BJ (cell line): ENCODE measurements around the gene EHF. TPM values are rescaled to one million over a fixed set of nuclear protein-coding genes. Genes with fewer than 3 reads are reported as not detected.

ENCODE experiments used
- CTCF ChIA-PET: fragments of 350-600 bp; formaldehyde crosslinking; extraction: SDS; loops from one replicate; lab custom pipeline; 2021; ENCODE audit warnings: antibody characterized with exemption, inconsistent platforms; lab: Yijun Ruan, JAX
- POLR2A ChIA-PET: fragments of 300-600 bp; sonication (Branson Sonifier 250); formaldehyde crosslinking; extraction: SDS; loops from one replicate; lab custom pipeline; 2021; ENCODE audit warnings: antibody characterized with exemption; lab: Charles Lee
- DNase-seq: peaks from one replicate; pipeline ENCODE4 v3.0.0-alpha.2; 2011; ENCODE audit warnings: low read depth
- H3K27me3 ChIP-seq: 2 replicates; pipeline ENCODE4 v1.6.0; 2011; ENCODE audit warnings: low read length; ENCODE audit not compliant: control insufficient read depth, insufficient read depth
- H3K36me3 ChIP-seq: 2 replicates; pipeline ENCODE4 v1.5.1; 2011; ENCODE audit warnings: low read length; ENCODE audit not compliant: control insufficient read depth, insufficient read depth
- H3K4me3 ChIP-seq: 2 replicates; pipeline ENCODE4 v1.5.1; 2011; ENCODE audit warnings: low read depth, mild to moderate bottlenecking, control low read depth, low read length
- polyA plus RNA-seq: library from polyadenylated mRNA; depleted of rRNA; stranded (reverse); fragments of >200 nt; gene quantifications from 2 replicates; pipeline ENCODE4 v1.2.3, GENCODE V29; 2011
- TF ChIP-seq, protein P1 (sequence below): IDR thresholded peaks from 2 replicates; pipeline ENCODE4 v1.5.1; 2011; ENCODE audit warnings: low read depth, mild to moderate bottlenecking, control low read depth, inconsistent platforms, low read length, moderate library complexity; ENCODE audit not compliant: insufficient read depth

EHF gene
- polyA plus RNA-seq, 1 experiment, result not detected

DNA sequence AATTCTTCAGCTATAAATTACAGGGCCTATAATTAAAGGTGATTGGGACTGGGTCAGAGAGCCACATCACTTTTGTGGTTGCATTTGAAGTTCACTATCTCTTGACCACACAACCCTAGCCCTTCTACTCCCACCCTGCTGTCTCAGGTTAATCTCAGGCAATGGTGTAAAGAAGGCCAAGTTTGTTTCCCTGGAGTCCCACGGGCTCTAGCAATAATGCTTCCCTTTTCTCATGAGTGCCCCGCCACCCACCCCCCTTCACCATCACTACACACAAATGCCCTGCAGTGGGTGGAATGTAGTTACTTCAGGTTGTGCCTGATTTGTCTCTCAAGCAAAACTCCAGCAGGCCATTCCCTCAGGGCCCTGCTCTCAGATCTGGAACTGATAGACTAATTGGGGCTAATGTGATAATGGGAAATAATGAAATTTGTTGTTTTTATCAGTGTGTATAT is 1.8 kb upstream of the EHF start:
- ChIA-PET POLR2A (no interaction called here), CTCF (no interaction called here)

DNA sequence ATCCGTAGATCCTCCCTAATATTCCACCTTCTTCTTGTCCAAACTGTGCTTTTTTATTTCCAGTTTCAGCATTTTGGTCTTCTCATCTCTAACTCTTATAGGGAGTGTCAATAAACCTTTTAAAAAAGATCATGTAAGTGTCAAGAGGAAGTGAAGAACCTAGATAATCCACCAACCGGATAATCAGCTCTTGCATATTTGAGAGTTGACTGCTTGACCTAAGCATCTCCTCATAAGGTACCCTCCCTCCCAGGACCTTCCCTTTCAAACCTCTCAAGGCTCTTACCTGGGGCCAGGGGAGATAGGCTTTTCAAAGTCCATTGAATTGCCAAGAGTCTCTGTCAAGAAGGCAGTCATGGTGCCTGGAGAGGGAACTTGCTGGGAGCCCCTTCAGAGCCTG is 691 bp upstream of the EHF start:
- ChIA-PET POLR2A (no interaction called here), CTCF (interaction anchor here (0.6 kb wide), 1 partner anchor 1161 kb away, joined by 3 read pairs; no protein-coding TSS in a partner anchor)
- TF ChIP-seq, protein P1, sequence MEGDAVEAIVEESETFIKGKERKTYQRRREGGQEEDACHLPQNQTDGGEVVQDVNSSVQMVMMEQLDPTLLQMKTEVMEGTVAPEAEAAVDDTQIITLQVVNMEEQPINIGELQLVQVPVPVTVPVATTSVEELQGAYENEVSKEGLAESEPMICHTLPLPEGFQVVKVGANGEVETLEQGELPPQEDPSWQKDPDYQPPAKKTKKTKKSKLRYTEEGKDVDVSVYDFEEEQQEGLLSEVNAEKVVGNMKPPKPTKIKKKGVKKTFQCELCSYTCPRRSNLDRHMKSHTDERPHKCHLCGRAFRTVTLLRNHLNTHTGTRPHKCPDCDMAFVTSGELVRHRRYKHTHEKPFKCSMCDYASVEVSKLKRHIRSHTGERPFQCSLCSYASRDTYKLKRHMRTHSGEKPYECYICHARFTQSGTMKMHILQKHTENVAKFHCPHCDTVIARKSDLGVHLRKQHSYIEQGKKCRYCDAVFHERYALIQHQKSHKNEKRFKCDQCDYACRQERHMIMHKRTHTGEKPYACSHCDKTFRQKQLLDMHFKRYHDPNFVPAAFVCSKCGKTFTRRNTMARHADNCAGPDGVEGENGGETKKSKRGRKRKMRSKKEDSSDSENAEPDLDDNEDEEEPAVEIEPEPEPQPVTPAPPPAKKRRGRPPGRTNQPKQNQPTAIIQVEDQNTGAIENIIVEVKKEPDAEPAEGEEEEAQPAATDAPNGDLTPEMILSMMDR, result no peak
- Histone ChIP-seq H3K4me3 (no peak overlapping the region), H3K27me3 (no peaks in the 10 kb centered on the region), H3K36me3 (no peaks in the 10 kb centered on the region)
- DNase-seq, result no peak

More for the DNA sequence above, 1.8 kb upstream of the EHF start:
- H3K4me3 ChIP-seq, result no peak overlapping the region
- no peak for DNase-seq
- H3K36me3 ChIP-seq, result no peaks in the 10 kb centered on the region
- no peaks in the 10 kb centered on the region for H3K27me3 ChIP-seq
- TF ChIP-seq, protein P1, result no peak

DNA sequence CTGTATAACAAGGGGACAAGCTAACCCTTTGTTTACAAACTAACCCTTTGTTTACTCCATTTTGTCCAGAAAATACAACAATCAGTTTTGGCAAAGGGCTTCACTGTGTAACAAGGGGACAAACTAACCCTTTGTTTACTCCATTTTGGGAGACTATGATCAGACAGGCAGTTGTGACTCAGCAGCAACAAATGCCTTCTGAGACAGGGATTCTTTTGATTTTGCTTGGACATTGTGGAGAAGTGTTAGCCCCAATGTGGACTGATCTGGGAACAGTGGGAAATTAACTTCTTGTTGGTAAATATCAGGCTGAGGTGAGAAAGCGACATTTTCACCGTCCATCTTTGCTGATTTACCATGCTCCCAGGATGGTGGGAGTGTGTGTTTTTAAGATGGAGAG is 983 bp downstream of the EHF start:
- Histone ChIP-seq H3K36me3 (no peaks in the 10 kb centered on the region), H3K27me3 (no peaks in the 10 kb centered on the region), H3K4me3 (no peak overlapping the region)
- DNase-seq, result no peak
- POLR2A ChIA-PET, result no interaction called here
- TF ChIP-seq, protein P1, result no peak
- CTCF ChIA-PET, result no interaction called here

DNA sequence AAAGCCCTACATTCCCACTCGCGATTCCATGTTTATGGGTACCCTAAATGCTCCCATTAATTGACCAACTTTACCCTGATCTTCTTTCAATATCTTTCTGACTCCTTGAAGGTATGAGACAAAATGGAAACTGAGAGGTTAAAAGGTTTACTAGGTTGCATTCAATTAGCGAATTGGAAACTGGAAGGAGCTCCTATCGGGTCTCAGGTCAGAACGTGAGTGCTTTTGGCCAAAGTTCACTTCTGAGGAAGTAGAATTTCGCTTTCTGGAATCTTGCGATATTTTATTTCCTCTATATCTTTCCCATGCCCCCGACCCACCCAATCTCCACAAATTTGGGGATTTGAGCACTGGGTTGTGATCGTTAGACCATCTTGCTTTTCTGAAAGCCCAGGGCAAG is 2.6 kb downstream of the EHF start:
- no peak overlapping the region for H3K4me3 ChIP-seq
- TF ChIP-seq, protein P1, result no peak
- H3K27me3 ChIP-seq, result no peaks in the 10 kb centered on the region
- DNase-seq, result no peak
- POLR2A ChIA-PET, result no interaction called here
- H3K36me3 ChIP-seq, result no peaks in the 10 kb centered on the region
- CTCF ChIA-PET, result no interaction called here

DNA sequence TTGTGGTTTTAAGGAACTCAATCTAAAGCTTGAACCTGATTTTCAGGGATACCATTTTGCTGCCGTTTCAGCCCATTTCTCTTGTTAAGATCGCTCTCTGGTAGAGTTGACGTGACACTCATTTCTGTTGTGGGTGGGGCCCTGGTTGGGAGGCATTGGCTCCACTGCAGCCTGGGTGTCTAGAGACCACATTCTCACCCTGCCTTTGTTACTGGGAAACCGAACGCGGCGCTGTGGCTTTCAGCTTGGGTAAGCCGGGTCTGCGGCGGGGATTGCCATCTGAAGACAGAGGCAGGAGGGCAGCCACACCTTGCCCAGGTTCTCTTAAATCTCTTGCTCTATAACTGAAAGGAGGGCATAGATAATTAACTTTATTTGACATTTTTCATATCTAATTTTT is 3.2 kb downstream of the EHF start:
- Histone ChIP-seq H3K36me3 (no peaks in the 10 kb centered on the region), H3K4me3 (no peak overlapping the region), H3K27me3 (no peaks in the 10 kb centered on the region)
- TF ChIP-seq, protein P1, result no peak
- ChIA-PET POLR2A (no interaction called here), CTCF (no interaction called here)
- no peak for DNase-seq
